ENCODE measurements around the gene ZNHIT3.

DNA sequence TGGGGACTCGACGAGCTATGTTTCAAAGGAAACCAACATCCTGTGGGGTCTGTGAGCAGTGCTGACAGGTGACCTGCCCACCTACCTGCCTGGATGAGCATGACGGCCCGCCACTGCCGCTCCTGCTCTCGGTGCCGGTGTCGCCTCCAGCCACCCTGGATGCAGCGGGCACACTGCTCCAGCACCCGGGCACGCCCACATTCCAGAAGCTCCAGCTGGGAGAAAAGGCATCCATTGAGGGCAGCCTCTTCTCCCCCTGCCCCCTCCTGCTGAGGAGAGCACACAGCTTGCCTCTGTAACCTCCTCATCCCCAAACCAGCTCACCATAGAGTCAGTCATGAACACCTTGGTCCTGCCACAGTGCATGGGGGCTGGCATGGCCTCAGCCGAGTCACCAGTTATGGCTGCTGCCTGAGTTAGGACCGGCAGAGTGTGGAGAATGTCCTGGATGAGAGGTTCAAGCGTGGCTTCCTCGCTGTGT lies 14.3 kb downstream of the ZNHIT3 start:
- TF ChIP-seq POLR2A (IDR thresholded peaks at IDR 0.05) (no peak), POLR2AphosphoS5 (IDR thresholded peaks at IDR 0.05) (no peak)
- TF ChIP-seq, protein P1, sequence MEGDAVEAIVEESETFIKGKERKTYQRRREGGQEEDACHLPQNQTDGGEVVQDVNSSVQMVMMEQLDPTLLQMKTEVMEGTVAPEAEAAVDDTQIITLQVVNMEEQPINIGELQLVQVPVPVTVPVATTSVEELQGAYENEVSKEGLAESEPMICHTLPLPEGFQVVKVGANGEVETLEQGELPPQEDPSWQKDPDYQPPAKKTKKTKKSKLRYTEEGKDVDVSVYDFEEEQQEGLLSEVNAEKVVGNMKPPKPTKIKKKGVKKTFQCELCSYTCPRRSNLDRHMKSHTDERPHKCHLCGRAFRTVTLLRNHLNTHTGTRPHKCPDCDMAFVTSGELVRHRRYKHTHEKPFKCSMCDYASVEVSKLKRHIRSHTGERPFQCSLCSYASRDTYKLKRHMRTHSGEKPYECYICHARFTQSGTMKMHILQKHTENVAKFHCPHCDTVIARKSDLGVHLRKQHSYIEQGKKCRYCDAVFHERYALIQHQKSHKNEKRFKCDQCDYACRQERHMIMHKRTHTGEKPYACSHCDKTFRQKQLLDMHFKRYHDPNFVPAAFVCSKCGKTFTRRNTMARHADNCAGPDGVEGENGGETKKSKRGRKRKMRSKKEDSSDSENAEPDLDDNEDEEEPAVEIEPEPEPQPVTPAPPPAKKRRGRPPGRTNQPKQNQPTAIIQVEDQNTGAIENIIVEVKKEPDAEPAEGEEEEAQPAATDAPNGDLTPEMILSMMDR (IDR thresholded peaks at IDR 0.05) = no peak

Data from suprapubic skin (tissue), 4 donors.